ENCODE results near the gene ATIC.

DNA sequence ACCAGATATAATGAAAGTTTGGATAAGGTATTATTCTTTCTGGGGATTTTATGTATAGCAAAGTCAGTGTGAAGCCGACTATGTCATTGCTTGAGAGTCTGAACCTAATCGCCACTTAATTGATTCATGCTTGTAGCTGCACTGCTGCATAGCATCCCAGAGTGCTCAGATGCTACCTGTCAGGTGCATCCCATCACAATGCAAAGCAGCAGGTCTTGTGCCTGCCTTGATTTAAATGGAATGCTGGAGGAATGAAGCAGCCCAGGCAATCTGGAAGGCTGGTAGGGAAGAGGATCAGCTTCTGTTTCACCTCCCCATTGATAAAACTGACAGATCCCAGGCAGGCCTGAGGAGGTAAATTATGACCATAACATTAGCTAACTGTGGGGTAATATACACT is 40.4 kb upstream of the ATIC start:
- TF ChIP-seq, protein P1, sequence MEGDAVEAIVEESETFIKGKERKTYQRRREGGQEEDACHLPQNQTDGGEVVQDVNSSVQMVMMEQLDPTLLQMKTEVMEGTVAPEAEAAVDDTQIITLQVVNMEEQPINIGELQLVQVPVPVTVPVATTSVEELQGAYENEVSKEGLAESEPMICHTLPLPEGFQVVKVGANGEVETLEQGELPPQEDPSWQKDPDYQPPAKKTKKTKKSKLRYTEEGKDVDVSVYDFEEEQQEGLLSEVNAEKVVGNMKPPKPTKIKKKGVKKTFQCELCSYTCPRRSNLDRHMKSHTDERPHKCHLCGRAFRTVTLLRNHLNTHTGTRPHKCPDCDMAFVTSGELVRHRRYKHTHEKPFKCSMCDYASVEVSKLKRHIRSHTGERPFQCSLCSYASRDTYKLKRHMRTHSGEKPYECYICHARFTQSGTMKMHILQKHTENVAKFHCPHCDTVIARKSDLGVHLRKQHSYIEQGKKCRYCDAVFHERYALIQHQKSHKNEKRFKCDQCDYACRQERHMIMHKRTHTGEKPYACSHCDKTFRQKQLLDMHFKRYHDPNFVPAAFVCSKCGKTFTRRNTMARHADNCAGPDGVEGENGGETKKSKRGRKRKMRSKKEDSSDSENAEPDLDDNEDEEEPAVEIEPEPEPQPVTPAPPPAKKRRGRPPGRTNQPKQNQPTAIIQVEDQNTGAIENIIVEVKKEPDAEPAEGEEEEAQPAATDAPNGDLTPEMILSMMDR (conservative IDR thresholded peaks at IDR 0.05; ENCODE audit: low read length), result no peak
- TF ChIP-seq EZH2phosphoT487 (IDR thresholded peaks at IDR 0.05; ENCODE audit: borderline replicate concordance, low read depth, low read length), result no peak
